Mesenchymal stem cell (in vitro differentiated cells and primary cell): ENCODE measurements around the gene DIPK1C.

Experiments
- DNase-seq: peaks from one replicate; pipeline ENCODE4 v3.0.0-alpha.2; 2013
- H2AFZ ChIP-seq: one replicate; pipeline ENCODE4 v1.6.1; 2013; ENCODE audit warnings: low read depth, mild to moderate bottlenecking, control low read depth, inconsistent platforms, low read length, moderate library complexity
- H2AK5ac ChIP-seq: 2 replicates; pipeline ENCODE4 v1.6.1; 2013; ENCODE audit warnings: low read length, moderate library complexity, mild to moderate bottlenecking, inconsistent platforms; ENCODE audit not compliant: severe bottlenecking
- H2BK120ac ChIP-seq: one replicate; pipeline ENCODE4 v1.6.1; 2013; ENCODE audit warnings: low read depth, mild to moderate bottlenecking, inconsistent platforms, low read length, moderate library complexity
- H2BK12ac ChIP-seq, 2 experiments: one replicate each; pipeline ENCODE4 v1.6.1; 2013; ENCODE audit warnings: inconsistent platforms in 2 of 2, low read length in 2 of 2, mild to moderate bottlenecking in 2 of 2, moderate library complexity in 2 of 2, control low read depth in 1 of 2
- H2BK15ac ChIP-seq: one replicate; pipeline ENCODE4 v1.6.1; 2013; ENCODE audit warnings: mild to moderate bottlenecking, low read depth, inconsistent platforms; ENCODE audit not compliant: poor library complexity, severe bottlenecking
- H2BK5ac ChIP-seq: 2 replicates; pipeline ENCODE4 v1.6.1; 2013; ENCODE audit warnings: low read depth, mild to moderate bottlenecking, low read length, control low read depth, inconsistent platforms; ENCODE audit not compliant: poor library complexity, severe bottlenecking
- H3K14ac ChIP-seq, 2 experiments: one replicate each; pipeline ENCODE4 v1.6.1; 2013; ENCODE audit warnings: inconsistent platforms in 2 of 2, low read length in 2 of 2, control low read depth in 1 of 2, mild to moderate bottlenecking in 1 of 2, moderate library complexity in 1 of 2
- H3K18ac ChIP-seq, 2 experiments: one replicate each; pipeline ENCODE4 v1.6.1; 2013; ENCODE audit warnings: inconsistent platforms in 2 of 2, low read length in 2 of 2, control low read depth in 1 of 2, low read depth in 1 of 2, mild to moderate bottlenecking in 1 of 2
- H3K23ac ChIP-seq, 2 experiments: one replicate each; pipeline ENCODE4 v1.6.1; 2013; ENCODE audit warnings: inconsistent platforms in 2 of 2, low read length in 2 of 2, mild to moderate bottlenecking in 2 of 2, moderate library complexity in 2 of 2, control low read depth in 1 of 2
- H3K27ac ChIP-seq: 2 replicates; pipeline ENCODE4 v1.5.1; 2013; ENCODE audit warnings: mild to moderate bottlenecking, moderate library complexity, low read length, control low read depth, inconsistent platforms; ENCODE audit not compliant: poor library complexity, severe bottlenecking
- H3K27me3 ChIP-seq, 2 experiments: 2 replicates each; pipeline versions ENCODE4 v1.6.1 to v1.7.0; 2013; ENCODE audit warnings: low read length in 2 of 2, mild to moderate bottlenecking in 2 of 2, moderate library complexity in 2 of 2, control low read depth in 1 of 2, inconsistent platforms in 1 of 2; ENCODE audit not compliant: control insufficient read depth in 1 of 2, insufficient read depth in 1 of 2
- H3K36me3 ChIP-seq, 2 experiments: 2 replicates each; pipeline versions ENCODE4 v1.6.1 to v1.7.0; 2013; ENCODE audit warnings: low read length in 2 of 2, control low read depth in 1 of 2, inconsistent platforms in 1 of 2, low read depth in 1 of 2, mild to moderate bottlenecking in 1 of 2; ENCODE audit not compliant: insufficient read depth in 2 of 2, control insufficient read depth in 1 of 2
- H3K4ac ChIP-seq, 2 experiments: one replicate each; pipeline ENCODE4 v1.6.1; 2013; ENCODE audit warnings: inconsistent platforms in 2 of 2, low read length in 2 of 2, mild to moderate bottlenecking in 2 of 2, moderate library complexity in 2 of 2, control low read depth in 1 of 2, low read depth in 1 of 2
- H3K4me1 ChIP-seq: 2 replicates; pipeline ENCODE4 v1.6.1; 2013; ENCODE audit warnings: low read depth, low read length, control low read depth; ENCODE audit not compliant: control insufficient read depth, insufficient read depth
- H3K4me2 ChIP-seq: 2 replicates; pipeline ENCODE4 v1.6.1; 2013; ENCODE audit warnings: low read length, mild to moderate bottlenecking, inconsistent platforms; ENCODE audit not compliant: poor library complexity, severe bottlenecking
- H3K4me3 ChIP-seq, 2 experiments: 2 replicates each; pipeline versions ENCODE4 v1.5.1 to v1.7.0; 2013; ENCODE audit warnings: low read length in 2 of 2, mild to moderate bottlenecking in 2 of 2, control low read depth in 1 of 2, low read depth in 1 of 2; ENCODE audit not compliant: insufficient read depth in 1 of 2
- H3K79me1 ChIP-seq: replicated peaks from 2 replicates; pipeline ENCODE4 v1.6.1; 2013; ENCODE audit warnings: mild to moderate bottlenecking, control low read depth, low read length, inconsistent platforms; ENCODE audit not compliant: poor library complexity, severe bottlenecking
- H3K9ac ChIP-seq: 2 replicates; pipeline ENCODE4 v1.7.0; 2013; ENCODE audit warnings: mild to moderate bottlenecking, low read length, moderate library complexity
- H3K9me3 ChIP-seq: 2 replicates; pipeline ENCODE4 v1.7.0; 2013; ENCODE audit warnings: mild to moderate bottlenecking, low read length; ENCODE audit not compliant: control insufficient read depth
- H4K8ac ChIP-seq: one replicate; pipeline ENCODE4 v1.6.1; 2013; ENCODE audit warnings: inconsistent platforms, mild to moderate bottlenecking, low read length, moderate library complexity
- H4K91ac ChIP-seq: one replicate; pipeline ENCODE4 v1.6.1; 2013; ENCODE audit warnings: mild to moderate bottlenecking, low read length, inconsistent platforms
- WGBS: methylation state at CpG from one replicate; pipeline ENCODE4 v1.1.7; 2013; ENCODE audit warnings: mixed read lengths; 5-methylcytosine and 5-hydroxymethylcytosine counted together

The DIPK1C gene

DNA sequence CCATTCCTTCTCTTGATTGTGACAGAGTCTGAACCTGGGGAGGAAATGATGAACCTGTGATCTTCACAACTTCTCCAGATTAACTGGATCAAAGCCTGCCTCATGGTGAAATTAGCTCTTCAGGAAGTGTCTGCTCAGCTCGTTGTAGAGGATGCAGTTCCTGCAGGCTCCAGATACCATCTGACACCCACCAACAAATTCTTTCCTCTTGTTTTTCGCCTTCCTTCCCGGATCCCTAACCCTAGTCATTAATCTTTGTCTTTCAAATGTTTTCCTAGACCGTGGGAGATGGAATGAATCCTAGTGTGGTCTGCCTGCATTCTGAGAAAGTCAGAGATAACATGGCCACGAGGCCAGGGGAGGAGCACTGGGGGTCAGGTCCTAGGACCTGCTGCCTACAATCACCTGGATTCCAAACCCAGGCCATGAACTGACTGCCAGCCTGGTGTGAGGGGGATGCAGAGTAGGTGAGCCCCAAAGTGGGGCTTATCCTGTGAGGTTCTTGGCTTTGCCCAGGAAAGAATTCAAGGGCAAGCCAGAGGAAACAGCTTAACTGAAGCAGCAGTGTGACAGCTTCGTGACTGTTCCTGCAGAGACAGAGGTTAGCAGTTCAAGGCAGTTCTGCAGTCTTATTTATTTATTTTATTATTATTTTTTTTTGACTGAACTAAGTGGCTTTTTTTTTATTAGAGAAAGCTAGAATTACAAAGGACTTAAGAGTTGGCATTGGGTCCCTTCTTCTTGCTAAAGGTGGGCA lies 67.8 kb downstream of the DIPK1C start:
- Histone ChIP-seq H3K9me3 (no peaks in the 10 kb centered on the region), H3K27ac (no peak overlapping the region), H2BK120ac (no peak overlapping the region), H3K4me1 (no peaks in the 10 kb centered on the region), H3K9ac (no peak overlapping the region), H3K14ac (no peak overlapping the region), H3K36me3 (no peaks in the 10 kb centered on the region), H4K91ac (no peak overlapping the region), H3K18ac (no peak overlapping the region), H2BK5ac (no peak overlapping the region), H2AK5ac (no peak overlapping the region), H2BK12ac (no peak overlapping the region), H3K4ac (no peak overlapping the region), H3K27me3 (peaks cover 8 to 36% of the 10 kb centered on the region in 2 experiments), H3K4me2 (no peak overlapping the region), H3K79me1 (no peaks in the 10 kb centered on the region), H2AFZ (no peak overlapping the region), H3K23ac (no peak overlapping the region), H4K8ac (no peak overlapping the region), H3K4me3 (no peak overlapping the region), H2BK15ac (no peak overlapping the region)
- DNase-seq = no peak
- WGBS = 6% methylated on average over 3 of the region's 6 CpGs

DNA sequence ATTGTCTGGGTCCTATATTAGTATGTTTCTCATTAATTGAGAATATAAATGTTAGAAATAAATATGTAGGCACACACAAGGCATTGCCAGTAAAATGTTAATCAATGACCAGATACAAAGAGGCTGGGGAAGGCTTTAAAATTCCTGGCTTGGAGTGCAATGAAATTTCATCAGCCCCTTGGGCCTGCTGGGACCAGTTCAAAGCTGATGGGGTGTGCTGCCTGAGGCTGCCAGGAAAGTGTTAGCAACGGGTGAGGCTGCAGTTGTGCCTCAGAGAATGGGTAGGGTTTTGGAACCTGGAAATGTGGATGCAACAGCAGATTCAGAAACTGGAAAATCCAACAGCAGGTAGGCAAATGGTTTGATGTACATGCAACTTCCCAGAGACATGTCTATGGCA lies 68.9 kb downstream of the DIPK1C start:
- H3K27ac ChIP-seq = no peak overlapping the region
- no peak overlapping the region for H2BK5ac ChIP-seq
- no peaks in the 10 kb centered on the region for H3K4me1 ChIP-seq
- DNase-seq = no peak
- H3K9ac ChIP-seq = peak overlapping the region; percentile 40
- peaks cover 2 to 24% of the 10 kb centered on the region in 2 experiments for H3K27me3 ChIP-seq
- H3K4me2 ChIP-seq = no peak overlapping the region
- H4K91ac ChIP-seq = no peak overlapping the region
- no peak overlapping the region for H2BK12ac ChIP-seq
- H3K18ac ChIP-seq = no peak overlapping the region
- H3K9me3 ChIP-seq = no peaks in the 10 kb centered on the region
- no peak overlapping the region for H3K23ac ChIP-seq
- no peak overlapping the region for H2AFZ ChIP-seq
- no peak overlapping the region for H3K14ac ChIP-seq
- no peak overlapping the region for H3K4me3 ChIP-seq
- WGBS = 60% methylated on average over 1 of the region's 1 CpG
- H2AK5ac ChIP-seq = no peak overlapping the region
- no peak overlapping the region for H2BK15ac ChIP-seq
- H4K8ac ChIP-seq = no peak overlapping the region
- H2BK120ac ChIP-seq = no peak overlapping the region
- H3K79me1 ChIP-seq = no peaks in the 10 kb centered on the region
- no peak overlapping the region for H3K4ac ChIP-seq
- H3K36me3 ChIP-seq = no peaks in the 10 kb centered on the region

GRCh38 chr18:74387383-74387782 lies 69.7 kb downstream of the DIPK1C start:
- Histone ChIP-seq H2BK5ac (no peak overlapping the region), H3K79me1 (no peaks in the 10 kb centered on the region), H3K14ac (no peak overlapping the region), H3K4me2 (no peak overlapping the region), H3K27ac (no peak overlapping the region), H3K9ac (peak overlapping the region; percentile 40), H2AK5ac (no peak overlapping the region), H3K27me3 (peaks cover 0 to 22% of the 10 kb centered on the region in 2 experiments), H3K4me1 (peaks cover 1% of the 10 kb centered on the region), H4K91ac (no peak overlapping the region), H2BK120ac (no peak overlapping the region), H3K36me3 (no peaks in the 10 kb centered on the region), H3K4ac (no peak overlapping the region), H2BK15ac (no peak overlapping the region), H4K8ac (no peak overlapping the region), H3K23ac (no peak overlapping the region), H3K18ac (no peak overlapping the region), H3K4me3 (no peak overlapping the region), H2AFZ (no peak overlapping the region), H2BK12ac (no peak overlapping the region), H3K9me3 (no peaks in the 10 kb centered on the region)
- DNase-seq = no peak
- 88% methylated on average over 6 of the region's 6 CpGs for WGBS
